HG03342 (cell line): Measurements from ENCODE around the gene MARCKS.
A peak's percentile ranks its signal among the peaks of the same experiment; 100 is the strongest.

Source experiments
- ATAC-seq: cut with Tn5 transposase; IDR thresholded peaks from one replicate; pipeline ENCODE4 v1.9.1; 2021; ENCODE audit warnings: mild to moderate bottlenecking, moderate library complexity; ENCODE audit not compliant: unreplicated experiment

MARCKS gene

DNA sequence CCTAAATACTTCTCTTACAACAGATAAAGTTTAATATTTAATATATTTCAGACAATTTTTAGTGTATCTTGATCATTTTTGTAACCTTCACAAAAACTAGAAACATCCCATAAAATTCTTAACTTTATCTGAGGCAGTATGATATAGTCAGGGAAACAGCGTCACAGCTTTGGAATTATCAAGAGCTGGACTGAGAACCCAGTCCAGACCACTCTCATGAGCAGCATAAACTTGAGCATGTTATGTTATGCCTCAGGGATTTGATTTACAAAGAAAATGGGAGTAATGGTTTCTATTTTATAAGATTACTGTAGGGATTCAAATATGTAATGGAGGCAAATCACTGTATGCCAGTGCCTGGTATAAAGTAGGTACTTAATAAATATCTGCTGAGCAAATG is 8.3 kb upstream of the MARCKS start:
- no peak for ATAC-seq

DNA sequence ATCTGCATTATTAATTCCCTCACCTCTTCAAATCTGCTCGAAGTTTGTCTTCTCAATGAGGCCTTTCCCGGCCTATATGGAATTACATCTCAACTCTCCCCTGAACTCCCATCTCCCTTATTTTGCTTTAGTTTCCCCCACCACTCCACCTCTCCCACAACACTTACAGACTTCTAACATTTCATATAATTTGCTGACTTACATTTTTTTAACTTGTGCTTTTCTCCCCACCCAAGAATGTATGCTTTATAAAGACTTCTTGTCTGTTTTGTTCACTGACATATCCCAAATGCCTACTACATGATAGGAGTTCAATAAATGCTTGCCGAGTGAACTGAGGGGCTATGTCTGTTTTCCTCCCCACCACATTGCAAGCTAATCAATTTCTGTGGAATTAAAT is 3.9 kb upstream of the MARCKS start:
- ATAC-seq: no peak

DNA sequence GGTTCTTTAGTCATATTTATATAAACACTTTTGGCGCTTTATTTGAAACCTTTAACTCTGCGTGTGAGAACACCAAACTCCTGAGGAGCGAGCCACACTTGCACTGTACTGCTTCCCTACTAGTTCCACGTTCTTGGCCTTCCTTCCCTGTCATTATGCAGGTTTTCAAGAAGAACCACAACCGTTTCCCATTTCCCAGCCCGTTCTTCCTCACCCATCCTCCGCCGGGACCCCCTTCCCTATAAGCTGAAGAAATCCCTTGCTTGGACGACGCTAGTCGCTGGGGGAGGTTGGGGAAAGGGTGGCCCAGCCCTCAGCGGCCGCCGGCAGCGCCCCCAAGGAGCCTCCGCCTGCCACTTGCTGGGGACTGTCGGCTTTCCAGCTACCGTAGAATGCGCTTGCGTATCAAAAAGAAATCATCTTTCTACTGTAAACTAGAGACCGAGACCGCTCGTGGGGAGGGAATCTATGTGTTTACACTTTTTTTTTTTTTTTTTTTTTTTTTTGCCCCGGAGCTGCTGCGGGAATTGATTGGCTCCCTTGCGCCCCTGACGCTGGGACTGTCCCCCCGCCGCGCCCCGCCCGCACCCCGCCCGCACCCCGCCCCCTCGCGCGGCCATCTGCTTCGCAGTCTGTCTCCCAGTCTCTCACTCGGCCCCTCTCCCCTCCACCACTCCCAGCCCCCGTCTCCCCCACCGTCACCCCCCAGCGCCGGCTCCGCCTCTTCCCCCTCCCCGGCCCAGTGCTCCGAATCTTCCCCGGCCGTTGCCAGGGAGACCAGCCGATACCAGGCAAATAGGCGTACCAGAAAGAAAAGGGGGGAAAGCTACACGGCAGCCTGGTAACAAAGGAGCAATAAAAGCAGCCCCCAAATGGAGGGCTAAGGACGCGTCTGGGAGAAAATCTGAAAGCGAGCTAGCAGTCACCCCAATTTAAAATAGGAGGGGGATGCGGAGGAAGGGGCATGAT is 2.3 kb upstream of the MARCKS start:
- ATAC-seq: peak; percentile 17

DNA sequence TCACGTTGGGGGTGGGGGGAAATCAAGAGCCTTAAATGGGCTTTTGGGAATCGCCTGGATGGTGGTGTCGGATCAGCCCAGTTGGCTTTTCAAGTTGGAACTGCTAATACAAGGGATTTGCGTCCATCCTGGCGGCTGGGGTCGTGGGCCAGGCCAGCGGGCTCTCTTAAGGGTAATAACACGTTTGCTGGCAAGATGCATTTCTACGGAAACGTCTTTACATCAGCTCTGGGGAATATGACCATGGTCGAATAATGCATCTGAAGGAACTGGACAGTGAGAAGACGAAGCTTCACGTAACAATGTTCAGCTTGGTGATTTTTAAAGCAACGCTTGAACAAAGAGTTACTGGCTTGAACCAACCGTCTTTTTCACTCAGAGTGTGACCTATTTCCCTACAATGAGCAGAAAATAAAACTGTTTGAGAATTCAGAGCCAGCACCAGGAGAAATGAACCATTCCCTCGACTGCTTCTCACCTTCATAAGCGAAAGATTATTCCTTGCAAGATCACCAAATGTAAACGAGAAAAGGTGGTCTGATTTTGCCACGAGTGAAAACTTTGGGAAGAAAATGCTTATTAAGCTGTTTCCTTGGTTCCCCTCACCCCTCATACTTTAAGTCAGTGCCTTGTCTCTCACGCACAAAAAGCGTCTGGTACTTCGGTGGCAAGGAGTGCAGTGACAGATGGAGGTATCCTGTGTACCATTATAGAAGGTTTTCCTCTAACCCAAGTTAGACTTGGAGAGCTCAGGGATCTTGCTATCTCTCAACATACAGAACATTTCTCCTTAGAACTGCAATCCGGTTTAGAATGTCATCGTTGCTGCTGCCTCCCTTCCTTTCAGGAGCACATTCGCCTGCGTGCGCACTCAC is 1.4 kb upstream of the MARCKS start:
- ATAC-seq: no peak

DNA sequence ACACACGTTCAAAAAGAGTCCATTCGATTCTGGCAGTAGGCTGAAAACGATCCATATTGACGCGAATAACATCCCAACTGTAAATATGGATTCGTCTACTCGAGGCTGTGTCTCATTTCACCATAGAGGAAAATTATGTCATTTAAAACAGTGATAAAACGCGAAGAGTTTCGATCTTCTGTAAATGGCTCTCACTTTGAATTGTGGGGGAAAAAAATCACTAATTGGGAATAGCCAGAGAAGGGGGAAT is 845 bp upstream of the MARCKS start:
- ATAC-seq: no peak

DNA sequence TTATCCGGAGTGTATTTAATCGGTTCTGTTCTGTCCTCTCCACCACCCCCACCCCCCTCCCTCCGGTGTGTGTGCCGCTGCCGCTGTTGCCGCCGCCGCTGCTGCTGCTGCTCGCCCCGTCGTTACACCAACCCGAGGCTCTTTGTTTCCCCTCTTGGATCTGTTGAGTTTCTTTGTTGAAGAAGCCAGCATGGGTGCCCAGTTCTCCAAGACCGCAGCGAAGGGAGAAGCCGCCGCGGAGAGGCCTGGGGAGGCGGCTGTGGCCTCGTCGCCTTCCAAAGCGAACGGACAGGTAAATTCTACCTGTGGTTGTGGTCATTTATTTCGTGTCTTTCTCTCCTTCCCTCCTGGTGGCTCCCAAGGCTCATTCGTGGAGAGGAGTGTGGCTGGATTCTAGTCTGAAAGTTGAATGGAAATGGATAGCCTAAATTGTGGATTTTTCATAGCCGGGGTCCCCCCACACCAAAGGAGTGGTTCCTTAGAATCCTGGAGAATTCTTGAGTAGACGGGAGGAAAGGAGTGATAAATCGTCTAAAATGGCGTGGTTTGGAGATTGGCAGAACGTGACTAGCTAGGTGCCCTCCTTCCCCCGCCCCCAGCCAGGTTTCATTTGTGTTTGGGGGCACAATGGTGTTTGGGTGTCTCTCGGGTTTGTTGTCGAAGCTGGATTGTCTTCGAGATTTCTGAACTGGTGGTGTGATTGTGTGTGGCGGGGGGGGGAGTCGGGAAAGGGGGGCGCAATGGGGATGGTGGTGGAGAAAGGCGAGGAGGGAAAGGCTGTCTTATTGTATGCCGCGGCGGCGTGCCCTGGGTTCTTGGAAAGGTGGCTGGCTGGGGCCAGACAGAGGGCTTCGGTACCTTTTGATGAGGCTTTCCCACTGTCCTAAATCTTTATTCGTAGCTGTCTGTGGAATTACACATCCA is 673 bp downstream of the MARCKS start:
- no peak for ATAC-seq

DNA sequence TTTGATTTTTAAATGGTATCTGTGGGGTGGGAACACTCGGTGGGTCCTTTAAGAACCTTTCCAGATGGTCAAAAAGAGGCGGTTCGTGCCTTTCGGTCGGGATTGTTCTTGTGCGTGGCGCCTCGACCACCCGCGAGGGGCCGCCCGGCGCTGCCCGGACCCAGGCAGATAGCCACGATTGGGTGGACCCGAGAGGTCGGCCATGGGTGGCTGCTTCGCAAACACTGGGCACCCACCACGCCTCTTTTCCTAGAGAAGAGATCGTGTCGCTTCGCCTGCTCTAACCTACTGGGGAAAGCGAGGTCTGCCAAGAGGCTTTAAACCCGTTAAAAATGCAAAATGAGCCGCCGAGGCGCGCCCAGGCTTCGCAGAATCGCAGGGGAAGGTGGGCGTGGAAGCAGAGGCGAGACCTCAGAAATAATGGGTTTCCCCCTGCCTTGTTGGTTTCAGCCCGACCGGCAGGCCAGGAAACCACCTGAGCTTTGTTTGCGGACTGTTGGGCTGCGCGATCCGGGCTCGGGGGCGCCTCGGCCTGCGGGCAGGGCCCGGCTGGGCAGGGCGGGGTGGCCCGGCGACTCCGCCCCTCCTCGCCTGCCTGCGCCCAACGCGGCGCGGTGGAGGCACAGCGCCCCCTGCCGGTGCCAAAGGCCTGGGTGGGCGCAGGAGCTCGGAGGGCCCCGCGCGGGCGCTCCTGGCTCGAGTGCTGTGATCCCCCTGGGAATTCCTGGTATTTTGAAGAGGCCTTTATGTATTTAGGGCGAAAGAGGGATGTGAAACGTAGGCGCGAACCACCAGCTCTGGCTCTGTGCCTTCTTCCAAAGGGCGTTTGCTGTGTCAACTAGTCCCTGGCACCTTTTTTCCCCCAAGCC is 1.6 kb downstream of the MARCKS start:
- ATAC-seq: peak; percentile 78

DNA sequence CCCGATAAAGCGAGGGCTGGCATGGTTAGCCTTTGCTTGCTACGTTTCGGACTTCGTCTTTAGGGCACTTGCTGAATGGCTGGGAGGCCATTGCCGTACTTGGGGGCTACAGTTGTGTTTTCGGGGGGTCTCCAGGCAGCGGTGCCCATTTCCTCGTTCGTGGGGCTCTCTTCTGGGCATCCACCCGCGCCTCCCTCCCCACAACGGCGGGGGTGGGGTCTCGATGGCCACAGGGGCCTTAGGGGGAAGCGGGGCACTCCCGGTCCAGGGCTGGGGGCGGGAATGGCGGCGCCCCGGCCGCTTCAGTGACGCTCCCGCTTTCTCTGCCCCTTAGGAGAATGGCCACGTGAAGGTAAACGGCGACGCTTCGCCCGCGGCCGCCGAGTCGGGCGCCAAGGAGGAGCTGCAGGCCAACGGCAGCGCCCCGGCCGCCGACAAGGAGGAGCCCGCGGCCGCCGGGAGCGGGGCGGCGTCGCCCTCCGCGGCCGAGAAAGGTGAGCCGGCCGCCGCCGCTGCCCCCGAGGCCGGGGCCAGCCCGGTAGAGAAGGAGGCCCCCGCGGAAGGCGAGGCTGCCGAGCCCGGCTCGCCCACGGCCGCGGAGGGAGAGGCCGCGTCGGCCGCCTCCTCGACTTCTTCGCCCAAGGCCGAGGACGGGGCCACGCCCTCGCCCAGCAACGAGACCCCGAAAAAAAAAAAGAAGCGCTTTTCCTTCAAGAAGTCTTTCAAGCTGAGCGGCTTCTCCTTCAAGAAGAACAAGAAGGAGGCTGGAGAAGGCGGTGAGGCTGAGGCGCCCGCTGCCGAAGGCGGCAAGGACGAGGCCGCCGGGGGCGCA is 2.4 kb downstream of the MARCKS start:
- no peak for ATAC-seq

DNA sequence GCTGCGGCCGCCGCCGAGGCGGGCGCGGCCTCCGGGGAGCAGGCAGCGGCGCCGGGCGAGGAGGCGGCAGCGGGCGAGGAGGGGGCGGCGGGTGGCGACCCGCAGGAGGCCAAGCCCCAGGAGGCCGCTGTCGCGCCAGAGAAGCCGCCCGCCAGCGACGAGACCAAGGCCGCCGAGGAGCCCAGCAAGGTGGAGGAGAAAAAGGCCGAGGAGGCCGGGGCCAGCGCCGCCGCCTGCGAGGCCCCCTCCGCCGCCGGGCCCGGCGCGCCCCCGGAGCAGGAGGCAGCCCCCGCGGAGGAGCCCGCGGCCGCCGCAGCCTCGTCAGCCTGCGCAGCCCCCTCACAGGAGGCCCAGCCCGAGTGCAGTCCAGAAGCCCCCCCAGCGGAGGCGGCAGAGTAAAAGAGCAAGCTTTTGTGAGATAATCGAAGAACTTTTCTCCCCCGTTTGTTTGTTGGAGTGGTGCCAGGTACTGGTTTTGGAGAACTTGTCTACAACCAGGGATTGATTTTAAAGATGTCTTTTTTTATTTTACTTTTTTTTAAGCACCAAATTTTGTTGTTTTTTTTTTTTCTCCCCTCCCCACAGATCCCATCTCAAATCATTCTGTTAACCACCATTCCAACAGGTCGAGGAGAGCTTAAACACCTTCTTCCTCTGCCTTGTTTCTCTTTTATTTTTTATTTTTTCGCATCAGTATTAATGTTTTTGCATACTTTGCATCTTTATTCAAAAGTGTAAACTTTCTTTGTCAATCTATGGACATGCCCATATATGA is 3.2 kb downstream of the MARCKS start:
- ATAC-seq: no peak

DNA sequence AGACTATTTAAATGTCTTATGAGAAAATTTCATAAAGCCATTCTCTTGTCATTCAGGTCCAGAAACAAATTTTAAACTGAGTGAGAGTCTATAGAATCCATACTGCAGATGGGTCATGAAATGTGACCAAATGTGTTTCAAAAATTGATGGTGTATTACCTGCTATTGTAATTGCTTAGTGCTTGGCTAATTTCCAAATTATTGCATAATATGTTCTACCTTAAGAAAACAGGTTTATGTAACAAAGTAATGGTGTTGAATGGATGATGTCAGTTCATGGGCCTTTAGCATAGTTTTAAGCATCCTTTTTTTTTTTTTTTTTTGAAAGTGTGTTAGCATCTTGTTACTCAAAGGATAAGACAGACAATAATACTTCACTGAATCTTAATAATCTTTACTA is 5.0 kb downstream of the MARCKS start:
- ATAC-seq: no peak

DNA sequence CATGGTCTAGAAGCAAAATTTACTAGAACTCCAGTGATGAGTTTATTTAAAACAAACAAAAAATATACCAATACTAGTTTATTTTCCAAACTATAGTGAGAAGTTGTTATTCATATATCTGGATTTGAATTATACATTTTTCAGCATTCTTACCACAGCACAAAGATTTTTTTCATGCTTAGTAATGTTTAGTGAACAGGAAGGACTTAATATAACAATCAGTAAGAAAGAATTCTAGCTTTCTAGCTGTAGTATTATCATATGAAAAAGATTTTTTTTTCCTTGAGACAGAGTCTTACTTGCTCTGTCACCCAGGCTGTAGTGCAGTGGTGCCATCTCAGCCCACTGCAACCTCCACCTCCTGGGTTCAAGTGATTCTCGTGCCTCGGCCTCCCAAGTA is 13.8 kb downstream of the MARCKS start:
- ATAC-seq: no peak

DNA sequence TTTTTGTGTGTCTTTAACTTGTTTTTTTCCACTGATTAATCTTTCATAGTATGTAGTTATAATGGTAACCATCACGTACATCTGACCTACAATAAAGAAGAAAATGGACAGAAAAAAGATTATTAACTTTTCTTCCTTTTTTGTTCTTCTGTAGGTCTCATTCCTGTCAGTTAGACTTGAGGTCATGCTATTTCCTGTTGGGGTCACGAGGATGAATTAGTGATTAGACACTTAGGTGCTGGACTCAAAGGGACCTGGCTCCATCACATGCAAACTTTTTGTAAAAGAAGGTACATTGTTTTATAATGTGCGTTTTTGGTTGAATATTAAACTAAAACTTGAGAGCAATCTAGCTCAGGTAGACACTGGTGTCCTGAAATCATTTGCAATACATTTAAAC is 14.8 kb downstream of the MARCKS start:
- no peak for ATAC-seq

DNA sequence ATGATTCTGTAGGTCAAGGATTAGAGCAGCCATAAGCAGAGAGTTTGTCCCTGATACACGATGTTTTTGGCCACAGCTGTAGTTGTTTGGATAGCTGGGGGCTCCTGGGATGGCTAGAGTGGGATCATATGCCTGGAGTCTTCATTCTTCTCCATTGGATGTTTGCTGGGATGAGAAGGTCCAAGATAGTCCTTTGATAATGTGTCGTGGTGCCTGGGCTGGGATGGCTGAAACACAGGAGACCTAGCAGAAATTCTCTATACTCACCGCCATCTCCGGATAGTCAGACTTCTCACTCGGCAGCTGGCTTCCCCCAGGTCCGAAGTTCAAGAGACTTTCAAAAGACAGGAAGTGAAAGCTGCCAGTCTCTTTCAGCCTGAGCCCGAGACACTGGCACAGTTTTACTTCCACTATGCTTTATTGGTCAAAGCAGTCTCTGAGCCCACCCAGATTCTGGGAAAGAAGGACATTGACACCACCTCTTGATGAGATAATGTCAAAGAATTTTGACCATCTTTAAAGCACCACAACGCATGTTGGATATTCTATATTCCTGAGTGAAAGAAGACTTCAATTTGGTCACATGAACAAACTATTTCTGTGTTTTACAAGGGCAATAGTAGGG is 16.0 kb downstream of the MARCKS start:
- ATAC-seq: peak; percentile 96

DNA sequence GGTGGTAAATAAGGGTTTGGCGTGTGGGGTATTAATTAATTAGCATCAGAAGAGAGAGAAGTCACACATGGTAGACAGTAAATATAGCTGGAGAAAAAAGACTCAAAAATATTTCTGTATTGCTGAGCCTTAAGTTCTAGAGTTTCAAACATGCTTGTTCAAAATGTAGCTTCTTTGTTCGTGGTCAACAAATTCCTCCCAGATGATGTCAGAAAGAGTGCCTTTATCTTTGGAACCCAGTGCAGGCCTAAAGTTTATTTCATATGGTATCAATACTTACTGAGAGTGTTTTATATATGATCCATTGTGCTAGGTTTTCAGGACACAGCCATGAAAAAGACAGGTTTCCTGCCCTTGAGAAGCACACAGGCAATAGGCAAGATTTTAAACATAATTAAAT is 18.3 kb downstream of the MARCKS start:
- ATAC-seq: no peak

DNA sequence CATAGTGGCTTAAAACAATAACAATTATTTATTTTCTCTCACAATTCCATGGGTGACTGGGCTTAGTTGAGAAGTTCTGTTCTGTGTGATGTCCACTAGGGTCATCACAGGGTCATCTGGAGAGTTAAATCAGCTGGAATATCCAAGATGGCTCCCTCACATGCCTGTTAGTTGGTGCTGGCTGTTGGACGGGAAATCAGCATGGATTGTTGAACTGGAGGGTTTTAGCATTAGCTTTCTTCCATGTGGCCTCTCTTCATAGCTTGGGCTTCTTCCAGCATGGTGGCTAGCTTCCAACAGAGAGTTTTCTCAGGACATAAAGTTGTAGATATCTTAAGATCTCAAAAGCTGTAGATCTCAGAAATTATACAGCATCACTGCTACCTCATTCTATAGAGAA is 19.6 kb downstream of the MARCKS start:
- ATAC-seq: no peak

DNA sequence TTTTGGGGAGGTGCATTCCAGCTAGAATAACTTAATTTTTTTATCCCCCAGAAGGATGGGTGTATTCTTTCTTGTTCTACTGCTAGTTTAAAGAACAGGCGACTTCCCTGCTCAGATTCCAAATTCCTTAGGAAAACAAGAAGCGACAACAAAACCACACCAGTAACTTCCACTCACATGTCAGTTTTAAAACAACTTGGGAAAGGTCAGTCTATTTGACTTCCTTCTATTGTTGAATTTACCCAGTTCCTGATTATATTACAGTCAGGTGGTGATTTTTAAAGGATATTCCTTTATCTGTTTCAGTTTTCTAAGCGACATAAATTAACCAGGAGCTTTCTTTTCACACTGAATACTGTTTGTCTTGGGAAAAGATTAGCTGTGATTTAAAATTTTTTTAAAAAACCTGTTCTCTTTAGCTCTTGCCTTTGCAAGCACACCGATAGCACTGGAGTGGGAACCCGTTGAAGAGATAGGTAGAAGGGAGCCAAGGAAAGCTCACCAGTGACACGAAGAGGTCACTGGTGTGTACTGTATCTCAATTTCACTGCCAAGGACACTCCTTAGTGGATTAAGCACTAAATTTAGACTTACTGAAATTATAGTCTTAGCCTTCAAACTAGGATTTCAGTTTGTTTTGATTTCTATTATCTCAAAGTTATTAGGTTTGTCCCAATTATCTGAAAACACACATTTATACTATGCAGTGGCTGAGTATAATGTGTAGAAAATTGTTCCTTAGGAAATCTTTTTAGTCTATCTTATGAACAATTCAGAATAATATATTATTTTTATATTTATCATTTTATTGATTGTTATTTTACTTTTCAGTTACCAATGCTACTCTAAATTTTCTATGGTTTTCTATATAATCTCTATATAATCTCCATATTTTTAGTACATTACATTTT is 22.3 kb downstream of the MARCKS start:
- peak; percentile 99 for ATAC-seq

DNA sequence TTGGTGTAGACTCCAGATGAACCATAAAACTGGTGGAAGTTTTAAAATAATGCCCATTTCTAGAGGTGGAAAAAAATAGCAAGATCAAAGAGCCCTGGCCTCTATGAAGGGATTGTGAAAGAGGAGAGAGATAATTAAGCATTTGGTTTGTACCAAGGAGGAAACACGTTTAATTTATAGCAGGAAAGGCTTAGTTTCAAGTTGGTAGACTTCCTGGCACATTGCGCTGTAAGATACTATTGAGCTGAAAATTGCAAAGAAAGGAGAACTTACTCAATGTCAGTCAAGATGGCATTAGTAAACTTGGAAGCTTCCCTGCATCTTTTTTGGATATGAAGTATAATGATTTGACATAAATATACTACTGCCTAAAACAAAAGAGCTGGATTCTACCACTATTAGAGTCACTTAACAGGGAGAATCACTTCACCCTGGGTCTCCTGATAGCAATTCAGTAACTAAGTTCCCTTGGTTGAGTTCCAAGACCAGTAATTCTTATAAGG is 24.4 kb downstream of the MARCKS start:
- ATAC-seq: no peak
